ENCODE measurements around the gene CHRD. TPM values are rescaled to one million over a fixed set of nuclear protein-coding genes. Genes with fewer than 3 reads are reported as not detected.

CHRD gene
- not detected for total RNA-seq

GRCh38 chr3:184379358-184380184, at the start of gene CHRD:
Gene CHRD (plus strand): TSS chr3:184380054. CDS start chr3:184380319, 265 bp downstream.
- CTCF ChIA-PET = interaction anchor here (1.1 to 3.9 kb wide), 2 partner anchors 8 to 162 kb away, joined by 3 to 12 read pairs; no protein-coding TSS in a partner anchor
- Mint-ChIP-seq H3K4me3 (peak within 1 kb of the TSS; percentile 33), H3K4me1 (peaks cover 8% of the 10 kb centered on the region), H3K36me3 (ENCODE audit: low read depth) (peaks cover 2% of the 10 kb centered on the region), H3K27me3 (peaks cover 58% of the 10 kb centered on the region), H3K9me3 (no peaks in the 10 kb centered on the region), H3K27ac (no peak within 1 kb of the TSS)
- DNase-seq = no peak
- POLR2A ChIA-PET = no interaction called here

DNA sequence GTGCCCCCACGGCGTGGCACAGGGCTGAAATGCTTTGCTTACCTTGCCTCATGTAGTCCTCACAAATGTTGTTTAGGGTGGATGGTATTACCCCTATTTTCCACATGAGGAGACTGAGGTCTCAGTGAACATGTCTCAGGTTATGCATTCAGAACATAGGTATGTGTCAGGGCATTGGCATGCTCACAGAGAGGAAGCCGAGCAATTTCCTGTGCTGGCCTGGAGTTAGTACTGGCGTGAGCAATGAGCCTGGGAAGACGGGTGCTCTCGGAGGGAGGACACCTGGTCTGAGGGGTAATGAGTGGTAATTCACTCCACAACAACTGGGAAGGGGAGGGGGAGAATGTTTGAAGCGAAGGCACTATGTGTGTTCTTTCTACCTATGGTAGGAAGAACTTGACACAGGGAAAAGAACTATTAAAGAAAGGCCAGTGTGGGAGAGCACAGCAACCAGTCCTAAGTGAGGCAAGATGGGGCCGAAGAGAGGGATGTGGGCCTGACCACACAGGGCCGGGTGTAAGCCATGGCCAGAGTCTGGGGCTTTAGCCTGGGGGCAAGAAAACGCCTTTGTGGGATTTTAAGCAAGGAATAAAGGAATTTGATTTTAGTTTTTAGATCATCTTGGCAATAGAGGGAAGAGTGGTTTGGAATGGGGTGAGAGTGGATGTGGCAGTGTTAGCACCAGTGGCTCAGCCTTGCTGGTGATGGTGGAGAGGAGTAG, 47.3 kb upstream of the CHRD start:
- ChIA-PET POLR2A (no interaction called here), CTCF (interaction anchor here (1.3 kb wide), 1 partner anchor 12 kb away, joined by 4 read pairs; no protein-coding TSS in a partner anchor)
- no peaks in the 10 kb centered on the region for H3K9me3 Mint-ChIP-seq
- H3K4me1 Mint-ChIP-seq = peaks cover 43% of the 10 kb centered on the region
- DNase-seq = no peak
- H3K27me3 Mint-ChIP-seq = no peaks in the 10 kb centered on the region
- peak overlapping the region; percentile 33 for H3K27ac Mint-ChIP-seq
- no peak overlapping the region for H3K4me3 Mint-ChIP-seq
- peaks cover 62% of the 10 kb centered on the region for H3K36me3 Mint-ChIP-seq (ENCODE audit: low read depth)

DNA sequence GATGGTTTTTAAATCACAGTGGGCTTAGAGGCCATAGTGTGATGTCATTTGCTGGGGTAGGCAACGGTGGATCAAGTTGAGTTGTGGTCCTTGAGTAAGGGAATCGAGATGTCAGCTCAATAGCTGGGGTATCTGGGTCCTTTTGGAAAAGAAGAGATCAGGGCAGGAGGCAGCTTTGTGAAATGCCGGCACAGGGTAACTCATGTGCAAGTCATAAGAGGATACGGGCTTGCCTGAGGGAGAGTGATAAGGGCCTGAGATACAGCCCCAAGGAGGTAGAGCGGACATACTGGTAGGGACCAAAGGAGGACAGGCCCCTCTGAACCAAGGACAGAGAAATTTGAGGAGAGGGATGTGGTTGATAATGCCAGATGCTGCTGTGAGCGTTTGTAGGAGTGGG, 46.7 kb upstream of the CHRD start:
- Mint-ChIP-seq H3K4me1 (peaks cover 49% of the 10 kb centered on the region), H3K27me3 (no peaks in the 10 kb centered on the region), H3K27ac (peak overlapping the region; percentile 69), H3K9me3 (no peaks in the 10 kb centered on the region), H3K4me3 (no peak overlapping the region), H3K36me3 (ENCODE audit: low read depth) (peaks cover 56% of the 10 kb centered on the region)
- DNase-seq = no peak
- ChIA-PET CTCF (interaction anchor here (1.3 kb wide), 1 partner anchor 13 kb away, joined by 4 read pairs; no protein-coding TSS in a partner anchor), POLR2A (no interaction called here)

DNA sequence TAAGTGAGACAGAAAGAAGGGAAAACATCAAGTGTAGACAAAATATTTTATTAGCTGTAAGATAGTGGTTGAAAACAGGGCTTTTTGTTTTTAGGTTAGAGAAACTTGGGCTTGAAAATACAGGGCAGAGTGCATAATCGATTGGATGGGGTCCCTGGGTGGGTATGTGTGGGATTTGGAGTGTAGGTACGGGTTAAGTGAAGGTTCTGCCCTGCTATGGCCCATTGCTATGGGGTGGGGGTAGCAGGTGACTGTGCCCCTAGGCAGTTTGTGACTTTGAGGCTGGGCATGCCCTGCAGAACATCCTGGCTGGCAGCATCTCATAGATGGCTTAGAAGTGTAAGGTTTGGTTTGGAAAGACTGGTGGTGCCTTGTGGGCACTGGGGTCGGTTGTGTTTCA, 46.2 kb upstream of the CHRD start:
- Mint-ChIP-seq H3K4me1 (peaks cover 51% of the 10 kb centered on the region), H3K9me3 (no peaks in the 10 kb centered on the region), H3K36me3 (ENCODE audit: low read depth) (peaks cover 51% of the 10 kb centered on the region), H3K27ac (peak overlapping the region; percentile 69), H3K4me3 (no peak overlapping the region), H3K27me3 (no peaks in the 10 kb centered on the region)
- POLR2A ChIA-PET = no interaction called here
- CTCF ChIA-PET = interaction anchor here (1.3 kb wide), 1 partner anchor 13 kb away, joined by 4 read pairs; no protein-coding TSS in a partner anchor
- no peak for DNase-seq

DNA sequence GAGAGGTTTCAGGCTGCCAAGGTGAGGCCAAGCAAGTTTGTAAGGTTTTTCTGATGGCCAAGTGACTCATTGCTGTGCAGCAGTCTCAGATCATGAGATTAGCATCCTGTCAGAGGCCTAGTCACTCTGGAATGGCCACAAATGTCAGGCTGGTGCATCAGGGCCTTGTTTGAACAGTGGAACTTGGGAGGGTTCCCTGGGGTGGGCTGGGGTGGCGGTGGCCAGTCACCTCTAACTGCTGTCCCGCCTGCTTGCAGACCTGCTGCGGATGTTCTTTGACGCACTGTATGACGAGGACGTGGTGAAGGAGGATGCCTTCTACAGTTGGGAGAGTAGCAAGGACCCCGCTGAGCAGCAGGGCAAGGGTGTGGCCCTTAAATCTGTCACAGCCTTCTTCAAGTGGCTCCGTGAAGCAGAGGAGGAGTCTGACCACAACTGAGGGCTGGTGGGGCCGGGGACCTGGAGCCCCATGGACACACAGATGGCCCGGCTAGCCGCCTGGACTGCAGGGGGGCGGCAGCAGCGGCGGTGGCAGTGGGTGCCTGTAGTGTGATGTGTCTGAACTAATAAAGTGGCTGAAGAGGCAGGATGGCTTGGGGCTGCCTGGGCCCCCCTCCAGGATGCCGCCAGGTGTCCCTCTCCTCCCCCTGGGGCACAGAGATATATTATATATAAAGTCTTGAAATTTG, 45.2 kb upstream of the CHRD start:
- peaks cover 42% of the 10 kb centered on the region for H3K36me3 Mint-ChIP-seq (ENCODE audit: low read depth)
- H3K4me3 Mint-ChIP-seq = peak overlapping the region; percentile 6
- H3K27ac Mint-ChIP-seq = peak overlapping the region; percentile 69
- H3K9me3 Mint-ChIP-seq = no peaks in the 10 kb centered on the region
- POLR2A ChIA-PET = no interaction called here
- CTCF ChIA-PET = no interaction called here
- peak; percentile 34 for DNase-seq
- no peaks in the 10 kb centered on the region for H3K27me3 Mint-ChIP-seq
- H3K4me1 Mint-ChIP-seq = peaks cover 54% of the 10 kb centered on the region

- peaks cover 54% of the 10 kb centered on the region for H3K4me1 Mint-ChIP-seq
- ChIA-PET POLR2A (no interaction called here), CTCF (interaction anchor here (0.8 to 1.0 kb wide), 2 partner anchors 17 to 19 kb away, joined by 4 to 5 read pairs; no protein-coding TSS in a partner anchor)
- H3K9me3 Mint-ChIP-seq = no peaks in the 10 kb centered on the region
- peaks cover 38% of the 10 kb centered on the region for H3K36me3 Mint-ChIP-seq (ENCODE audit: low read depth)
- H3K4me3 Mint-ChIP-seq = peak overlapping the region; percentile 73
- DNase-seq = no peak
- peak overlapping the region; percentile 87 for H3K27ac Mint-ChIP-seq
- no peaks in the 10 kb centered on the region for H3K27me3 Mint-ChIP-seq
Observed at GRCh38 chr3:184335291-184335660, 44.6 kb upstream of the CHRD start.

- H3K9me3 Mint-ChIP-seq = no peaks in the 10 kb centered on the region
Observed at GRCh38 chr3:184335661-184336546, 44.0 kb upstream of the CHRD start.

GRCh38 chr3:184336547-184337398, 43.1 kb upstream of the CHRD start:
- ChIA-PET POLR2A (no interaction called here), CTCF (interaction anchor here (0.8 to 2.0 kb wide), 3 partner anchors 9 to 11 kb away, joined by 4 to 8 read pairs (median 6); no protein-coding TSS in a partner anchor)
- DNase-seq = no peak
- Mint-ChIP-seq H3K27ac (peak overlapping the region; percentile 88), H3K36me3 (ENCODE audit: low read depth) (peaks cover 27% of the 10 kb centered on the region), H3K9me3 (no peaks in the 10 kb centered on the region), H3K27me3 (no peaks in the 10 kb centered on the region), H3K4me1 (peaks cover 54% of the 10 kb centered on the region), H3K4me3 (peak overlapping the region; percentile 73)

More at GRCh38 chr3:184335661-184336546, 44.0 kb upstream of the CHRD start:
- Mint-ChIP-seq H3K27me3 (no peaks in the 10 kb centered on the region), H3K27ac (peak overlapping the region; percentile 88), H3K36me3 (ENCODE audit: low read depth) (peaks cover 35% of the 10 kb centered on the region), H3K4me3 (peak overlapping the region; percentile 73), H3K4me1 (peaks cover 54% of the 10 kb centered on the region)
- POLR2A ChIA-PET = no interaction called here
- CTCF ChIA-PET = interaction anchor here (0.8 to 2.0 kb wide), 3 partner anchors 10 to 20 kb away, joined by 4 to 8 read pairs (median 5); no protein-coding TSS in a partner anchor
- peak; percentile 83 for DNase-seq

DNA sequence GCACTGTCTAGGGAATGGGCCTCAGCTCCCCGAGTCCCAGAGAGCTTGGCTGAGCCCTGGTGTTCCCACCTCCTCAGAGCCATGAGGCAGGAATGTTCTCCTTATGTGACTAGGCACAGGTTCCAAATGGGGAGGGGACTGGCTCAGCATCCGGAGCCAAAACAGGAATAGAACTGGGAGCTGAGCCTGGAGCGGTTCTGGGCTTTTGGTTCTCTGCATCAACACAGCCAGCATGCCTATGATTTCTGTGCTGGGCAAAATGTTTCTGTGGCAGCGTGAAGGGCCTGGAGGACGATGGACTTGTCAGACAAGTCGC, 42.5 kb upstream of the CHRD start, which contains the start of gene FAM131A:
FAM131A (plus strand) TSS at position 202 of the 316 bp plus-strand sequence; CDS start at position 233, 31 bp downstream.
- DNase-seq = no peak
- POLR2A ChIA-PET = no interaction called here
- H3K9me3 Mint-ChIP-seq = no peaks in the 10 kb centered on the region
- peak within 1 kb of the TSS; percentile 88 for H3K27ac Mint-ChIP-seq
- peaks cover 21% of the 10 kb centered on the region for H3K36me3 Mint-ChIP-seq (ENCODE audit: low read depth)
- CTCF ChIA-PET = interaction anchor here (0.8 to 2.0 kb wide), 4 partner anchors 9 to 17 kb away, joined by 4 to 8 read pairs (median 6); no protein-coding TSS in a partner anchor
- peak within 1 kb of the TSS; percentile 73 for H3K4me3 Mint-ChIP-seq
- no peaks in the 10 kb centered on the region for H3K27me3 Mint-ChIP-seq
- H3K4me1 Mint-ChIP-seq = peaks cover 50% of the 10 kb centered on the region

GRCh38 chr3:184337981-184338380, 41.9 kb upstream of the CHRD start:
- Mint-ChIP-seq H3K4me3 (no peak overlapping the region), H3K36me3 (ENCODE audit: low read depth) (peaks cover 14% of the 10 kb centered on the region), H3K4me1 (peaks cover 44% of the 10 kb centered on the region), H3K27ac (no peak overlapping the region), H3K27me3 (no peaks in the 10 kb centered on the region), H3K9me3 (no peaks in the 10 kb centered on the region)
- CTCF ChIA-PET = interaction anchor here (0.6 to 2.2 kb wide), 6 partner anchors 8 to 34 kb away, joined by 3 to 8 read pairs (median 6); no protein-coding TSS in a partner anchor
- no peak for DNase-seq
- POLR2A ChIA-PET = no interaction called here

- Mint-ChIP-seq H3K9me3 (no peaks in the 10 kb centered on the region), H3K4me1 (peaks cover 39% of the 10 kb centered on the region), H3K27ac (no peak overlapping the region), H3K4me3 (no peak overlapping the region), H3K36me3 (ENCODE audit: low read depth) (peaks cover 9% of the 10 kb centered on the region), H3K27me3 (no peaks in the 10 kb centered on the region)
- ChIA-PET CTCF (interaction anchor here (0.9 to 2.2 kb wide), 4 partner anchors 10 to 22 kb away, joined by 3 to 6 read pairs (median 4); no protein-coding TSS in a partner anchor), POLR2A (no interaction called here)
- no peak for DNase-seq
Observed at GRCh38 chr3:184338511-184338945, 41.3 kb upstream of the CHRD start.
